DMS53 treated with DMSO at 0.1 percent for 48 hours (cell line): ENCODE data around the gene CELA2A.
"Not testable (repeated sequence)": the region's sequence is repeated elsewhere in the genome, so short reads cannot be mapped to it uniquely, and the experiment has no call there.

ENCODE experiments used
- DNase-seq: peaks from one replicate; lab custom pipeline; 2025; ENCODE audit not compliant: unreplicated experiment; lab: John Stamatoyannopoulos, UW

CELA2A gene

GRCh38 chr1:15492596-15492995 is 36.1 kb downstream of the CELA2A start:
- no peak for DNase-seq

- no peak for DNase-seq
Observed at GRCh38 chr1:15493869-15494390, 37.4 kb downstream of the CELA2A start.

GRCh38 chr1:15500184-15501178 is 43.9 kb downstream of the CELA2A start:
- no peak for DNase-seq

- DNase-seq, result peak; percentile 46
Observed at GRCh38 chr1:15501208-15502032, 44.9 kb downstream of the CELA2A start.

GRCh38 chr1:15504436-15504835 is 47.9 kb downstream of the CELA2A start:
- DNase-seq, result no peak

GRCh38 chr1:15506831-15507230 is 50.3 kb downstream of the CELA2A start:
- DNase-seq, result no peak

GRCh38 chr1:15507278-15507677 is 50.7 kb downstream of the CELA2A start:
- no peak for DNase-seq

GRCh38 chr1:15508700-15509487 is 52.4 kb downstream of the CELA2A start:
- no peak for DNase-seq

GRCh38 chr1:15509586-15509985 is 53.1 kb downstream of the CELA2A start:
- DNase-seq, result no peak

- DNase-seq, result no peak
Observed at GRCh38 chr1:15510611-15511405, 54.3 kb downstream of the CELA2A start.

GRCh38 chr1:15513192-15513591 is 56.7 kb downstream of the CELA2A start:
- DNase-seq, result no peak

GRCh38 chr1:15513919-15514318 is 57.4 kb downstream of the CELA2A start:
- no peak for DNase-seq

GRCh38 chr1:15514557-15514956 is 58.0 kb downstream of the CELA2A start:
- DNase-seq, result not testable (repeated sequence)

GRCh38 chr1:15515022-15515663 is 58.6 kb downstream of the CELA2A start:
- no peak for DNase-seq

GRCh38 chr1:15519625-15520024 is 63.1 kb downstream of the CELA2A start:
- no peak for DNase-seq

- not testable (repeated sequence) for DNase-seq
Observed at GRCh38 chr1:15521206-15521906, 64.8 kb downstream of the CELA2A start.
